ENCODE measurements around the gene KRR1.

DNA sequence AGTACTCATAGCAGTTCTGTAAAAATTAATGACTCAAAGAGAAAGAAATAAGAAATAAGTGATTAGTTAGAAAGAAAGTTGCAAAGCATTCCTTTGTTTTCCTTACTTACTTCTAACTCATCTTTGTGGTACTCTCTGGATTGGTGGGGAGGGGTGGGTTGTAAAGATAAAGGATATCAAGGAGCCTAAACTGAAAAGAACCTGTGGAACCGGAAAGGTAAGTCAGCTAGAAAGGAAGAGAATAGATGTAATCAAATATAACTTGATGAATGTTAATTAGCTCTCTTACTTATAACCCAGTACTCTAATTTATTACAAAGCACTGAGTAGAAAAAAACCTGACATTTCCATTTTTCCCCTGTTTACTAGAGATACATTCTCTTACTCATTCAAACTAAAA, 37.5 kb upstream of the KRR1 start:
- TF ChIP-seq CTCF (IDR thresholded peaks at IDR 0.05) = no peak
- no peak for TF ChIP-seq POLR2A (IDR thresholded peaks at IDR 0.05)
